ENCODE measurements around the gene SERPINB6.

- TF ChIP-seq, protein P1, sequence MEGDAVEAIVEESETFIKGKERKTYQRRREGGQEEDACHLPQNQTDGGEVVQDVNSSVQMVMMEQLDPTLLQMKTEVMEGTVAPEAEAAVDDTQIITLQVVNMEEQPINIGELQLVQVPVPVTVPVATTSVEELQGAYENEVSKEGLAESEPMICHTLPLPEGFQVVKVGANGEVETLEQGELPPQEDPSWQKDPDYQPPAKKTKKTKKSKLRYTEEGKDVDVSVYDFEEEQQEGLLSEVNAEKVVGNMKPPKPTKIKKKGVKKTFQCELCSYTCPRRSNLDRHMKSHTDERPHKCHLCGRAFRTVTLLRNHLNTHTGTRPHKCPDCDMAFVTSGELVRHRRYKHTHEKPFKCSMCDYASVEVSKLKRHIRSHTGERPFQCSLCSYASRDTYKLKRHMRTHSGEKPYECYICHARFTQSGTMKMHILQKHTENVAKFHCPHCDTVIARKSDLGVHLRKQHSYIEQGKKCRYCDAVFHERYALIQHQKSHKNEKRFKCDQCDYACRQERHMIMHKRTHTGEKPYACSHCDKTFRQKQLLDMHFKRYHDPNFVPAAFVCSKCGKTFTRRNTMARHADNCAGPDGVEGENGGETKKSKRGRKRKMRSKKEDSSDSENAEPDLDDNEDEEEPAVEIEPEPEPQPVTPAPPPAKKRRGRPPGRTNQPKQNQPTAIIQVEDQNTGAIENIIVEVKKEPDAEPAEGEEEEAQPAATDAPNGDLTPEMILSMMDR (IDR thresholded peaks at IDR 0.05), result no peak
- TF ChIP-seq ELK1 (IDR thresholded peaks at IDR 0.05; ENCODE audit: low read depth, low read length), result no peak
- TF ChIP-seq EP300 (IDR thresholded peaks at IDR 0.05), result no peak
- no peak for TF ChIP-seq JUN (IDR thresholded peaks at IDR 0.05)
- TF ChIP-seq ESRRA (IDR thresholded peaks at IDR 0.05; ENCODE audit: borderline replicate concordance, low read length), result no peak
- no peak for TF ChIP-seq POLR2A (IDR thresholded peaks at IDR 0.05; ENCODE audit: low read length)
- TF ChIP-seq, protein P2, sequence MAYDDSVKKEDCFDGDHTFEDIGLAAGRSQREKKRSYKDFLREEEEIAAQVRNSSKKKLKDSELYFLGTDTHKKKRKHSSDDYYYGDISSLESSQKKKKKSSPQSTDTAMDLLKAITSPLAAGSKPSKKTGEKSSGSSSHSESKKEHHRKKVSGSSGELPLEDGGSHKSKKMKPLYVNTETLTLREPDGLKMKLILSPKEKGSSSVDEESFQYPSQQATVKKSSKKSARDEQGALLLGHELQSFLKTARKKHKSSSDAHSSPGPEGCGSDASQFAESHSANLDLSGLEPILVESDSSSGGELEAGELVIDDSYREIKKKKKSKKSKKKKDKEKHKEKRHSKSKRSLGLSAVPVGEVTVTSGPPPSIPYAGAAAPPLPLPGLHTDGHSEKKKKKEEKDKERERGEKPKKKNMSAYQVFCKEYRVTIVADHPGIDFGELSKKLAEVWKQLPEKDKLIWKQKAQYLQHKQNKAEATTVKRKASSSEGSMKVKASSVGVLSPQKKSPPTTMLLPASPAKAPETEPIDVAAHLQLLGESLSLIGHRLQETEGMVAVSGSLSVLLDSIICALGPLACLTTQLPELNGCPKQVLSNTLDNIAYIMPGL (CRISPR knock-in tag; IDR thresholded peaks at IDR 0.05; ENCODE audit: borderline replicate concordance), result no peak
- no peak for TF ChIP-seq RCOR1 (IDR thresholded peaks at IDR 0.05; ENCODE audit: low read depth, low read length)
- TF ChIP-seq CBX8 (IDR thresholded peaks at IDR 0.05), result no peak
Measured at GRCh38 chr6:3013901-3014674, 42.7 kb upstream of the SERPINB6 start.

Measured in A549 (cell line).